ENCODE measurements around the gene BCAS3. TPM values are rescaled to one million over a fixed set of nuclear protein-coding genes. Genes with fewer than 3 reads are reported as not detected.

Gene BCAS3
- total and polyA plus RNA-seq, 4 donors: 5.8 to 24.6 (median 10.1) TPM

- no peak for DNase-seq (ENCODE audit: low spot score)
- Histone ChIP-seq H3K27ac (ENCODE audit: low read depth in 1 of 2, low read length in 2 of 2) (no peak overlapping the region), H3K9me3 (ENCODE audit: control insufficient read depth in 4 of 4, low read length in 3 of 4) (no peaks in the 10 kb centered on the region), H3K4me3 (ENCODE audit: low read depth in 1 of 3, low read length in 3 of 3) (no peak overlapping the region), H3K9ac (ENCODE audit: low read depth in 1 of 2, low read length in 2 of 2) (no peak overlapping the region), H3K4me1 (ENCODE audit: control insufficient read depth in 4 of 4, insufficient read depth in 4 of 4, low read length in 3 of 4) (peaks cover 0 to 2% (median 0%) of the 10 kb centered on the region in 4 donors), H3K36me3 (ENCODE audit: control insufficient read depth in 4 of 4, insufficient read depth in 3 of 4, low read depth in 1 of 4, low read length in 3 of 4) (no peaks in the 10 kb centered on the region), H3K27me3 (ENCODE audit: control insufficient read depth in 4 of 4, insufficient read depth in 4 of 4, low read length in 3 of 4) (no peaks in the 10 kb centered on the region)
- WGBS: 92% methylated on average over 5 of the region's 5 CpGs
- no peak for TF ChIP-seq SP1 (IDR thresholded peaks at IDR 0.05)
- no peak for TF ChIP-seq ZBTB33 (IDR thresholded peaks at IDR 0.05)
- no peak for TF ChIP-seq CTCF (IDR thresholded peaks at IDR 0.05; ENCODE audit: low read depth, low read length, missing input control)
- TF ChIP-seq FOXA2 (IDR thresholded peaks at IDR 0.05): no peak
- no peak for TF ChIP-seq TAF1 (conservative IDR thresholded peaks at IDR 0.05)
Measured at GRCh38 chr17:60823515-60823914, 145.9 kb downstream of the BCAS3 start.

- Histone ChIP-seq H3K4me3 (ENCODE audit: low read depth in 1 of 3, low read length in 3 of 3) (no peak overlapping the region), H3K9ac (ENCODE audit: low read depth in 1 of 2, low read length in 2 of 2) (no peak overlapping the region), H3K9me3 (ENCODE audit: control insufficient read depth in 4 of 4, low read length in 3 of 4) (no peaks in the 10 kb centered on the region), H3K27me3 (ENCODE audit: control insufficient read depth in 4 of 4, insufficient read depth in 4 of 4, low read length in 3 of 4) (no peaks in the 10 kb centered on the region), H3K36me3 (ENCODE audit: control insufficient read depth in 4 of 4, insufficient read depth in 3 of 4, low read depth in 1 of 4, low read length in 3 of 4) (no peaks in the 10 kb centered on the region), H3K4me1 (ENCODE audit: control insufficient read depth in 4 of 4, insufficient read depth in 4 of 4, low read length in 3 of 4) (peaks cover 0 to 2% (median 0%) of the 10 kb centered on the region in 4 donors), H3K27ac (ENCODE audit: low read depth in 1 of 2, low read length in 2 of 2) (no peak overlapping the region)
- DNase-seq (ENCODE audit: low spot score): no peak
- 96% methylated on average over 1 of the region's 1 CpG for WGBS
- TF ChIP-seq MAX (IDR thresholded peaks at IDR 0.05): no peak
Measured at GRCh38 chr17:60825351-60825750, 147.7 kb downstream of the BCAS3 start.

GRCh38 chr17:60827943-60828342, 150.3 kb downstream of the BCAS3 start:
- Histone ChIP-seq H3K27me3 (ENCODE audit: control insufficient read depth in 4 of 4, insufficient read depth in 4 of 4, low read length in 3 of 4) (no peaks in the 10 kb centered on the region), H3K36me3 (ENCODE audit: control insufficient read depth in 4 of 4, insufficient read depth in 3 of 4, low read depth in 1 of 4, low read length in 3 of 4) (no peaks in the 10 kb centered on the region), H3K9ac (ENCODE audit: low read depth in 1 of 2, low read length in 2 of 2) (no peak overlapping the region), H3K9me3 (ENCODE audit: control insufficient read depth in 4 of 4, low read length in 3 of 4) (no peaks in the 10 kb centered on the region), H3K27ac (ENCODE audit: low read depth in 1 of 2, low read length in 2 of 2) (no peak overlapping the region), H3K4me1 (ENCODE audit: control insufficient read depth in 4 of 4, insufficient read depth in 4 of 4, low read length in 3 of 4) (no peaks in the 10 kb centered on the region), H3K4me3 (ENCODE audit: low read depth in 1 of 3, low read length in 3 of 3) (no peak overlapping the region)
- DNase-seq (ENCODE audit: low spot score): no peak
- TF ChIP-seq ZBTB33 (IDR thresholded peaks at IDR 0.05) (no peak), EGR1 (IDR thresholded peaks at IDR 0.05; ENCODE audit: low read depth in 2 of 2) (no peak), YY1 (IDR thresholded peaks at IDR 0.05) (no peak), REST (IDR thresholded peaks at IDR 0.05) (no peak)
